NCI-H2227 (cell line): Measurements from ENCODE around the gene LIMS1.
A peak's percentile ranks its signal among the peaks of the same experiment; 100 is the strongest.
"Not testable (repeated sequence)": the region's sequence is repeated elsewhere in the genome, so short reads cannot be mapped to it uniquely, and the experiment has no call there.

Experiments
- DNase-seq: peaks from one replicate; lab custom pipeline; 2025; ENCODE audit not compliant: unreplicated experiment; lab: John Stamatoyannopoulos, UW

LIMS1 gene

GRCh38 chr2:108716971-108717370 lies 182.7 kb downstream of the LIMS1 start:
- DNase-seq: not testable (repeated sequence)

- peak; percentile 98 for DNase-seq
Measured at GRCh38 chr2:108719149-108720044, 185.1 kb downstream of the LIMS1 start, which contains the start of gene RANBP2. RANBP2 (plus strand) TSS chr2:108719482; CDS start chr2:108719607, 125 bp downstream.

- DNase-seq: not testable (repeated sequence)
Measured at GRCh38 chr2:108726048-108726447, 191.8 kb downstream of the LIMS1 start.

GRCh38 chr2:108734656-108735055 lies 200.4 kb downstream of the LIMS1 start:
- not testable (repeated sequence) for DNase-seq
